GM21367 (cell line): Measurements from ENCODE around the gene CPSF3.

ENCODE experiments used
- ATAC-seq: cut with Tn5 transposase; IDR thresholded peaks from one replicate; pipeline ENCODE4 v1.9.1; 2021; ENCODE audit not compliant: unreplicated experiment

CPSF3 gene

GRCh38 chr2:9423100-9423921, at the start of gene CPSF3, which contains the start of gene ITGB1BP1:
Gene CPSF3, plus strand, starts transcription at chr2:9423654. Its CDS starts 120 bp downstream, at chr2:9423774.
Gene ITGB1BP1, minus strand, starts transcription at chr2:9423528. Its CDS starts 4,831 bp downstream, at chr2:9418697.
- ATAC-seq: peak; percentile 76

- no peak for ATAC-seq
Observed at GRCh38 chr2:9374071-9374730, 49.3 kb upstream of the CPSF3 start.

DNA sequence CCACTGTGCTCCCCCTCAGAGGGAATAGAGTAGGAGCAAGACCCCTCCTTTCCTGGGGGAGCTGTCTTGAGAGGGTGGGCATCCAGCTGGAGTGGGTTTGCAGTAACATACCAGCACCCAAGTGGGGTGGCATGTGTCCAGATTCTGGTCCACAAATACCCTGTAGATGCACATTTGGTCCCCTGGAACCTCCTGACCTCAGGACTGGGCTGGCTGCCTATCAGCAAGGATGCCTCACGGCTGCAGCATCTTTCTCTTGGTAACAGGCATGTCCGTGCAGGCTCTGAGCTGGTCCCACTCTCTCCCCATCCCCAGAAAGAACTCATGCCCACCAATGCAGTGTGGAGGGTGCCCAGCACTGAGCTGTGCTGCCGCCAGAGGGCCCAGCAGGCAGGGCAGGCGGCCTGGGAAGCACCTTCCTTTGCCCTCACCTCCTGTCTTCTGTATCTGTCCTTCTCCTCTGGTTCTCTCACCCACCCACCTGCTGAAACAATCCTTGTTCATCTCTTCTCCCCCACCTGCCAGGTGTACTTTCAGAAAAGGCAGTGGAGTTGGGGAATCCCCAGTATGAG, 47.5 kb upstream of the CPSF3 start:
- ATAC-seq: no peak

GRCh38 chr2:9377461-9378097, 45.9 kb upstream of the CPSF3 start:
- no peak for ATAC-seq

DNA sequence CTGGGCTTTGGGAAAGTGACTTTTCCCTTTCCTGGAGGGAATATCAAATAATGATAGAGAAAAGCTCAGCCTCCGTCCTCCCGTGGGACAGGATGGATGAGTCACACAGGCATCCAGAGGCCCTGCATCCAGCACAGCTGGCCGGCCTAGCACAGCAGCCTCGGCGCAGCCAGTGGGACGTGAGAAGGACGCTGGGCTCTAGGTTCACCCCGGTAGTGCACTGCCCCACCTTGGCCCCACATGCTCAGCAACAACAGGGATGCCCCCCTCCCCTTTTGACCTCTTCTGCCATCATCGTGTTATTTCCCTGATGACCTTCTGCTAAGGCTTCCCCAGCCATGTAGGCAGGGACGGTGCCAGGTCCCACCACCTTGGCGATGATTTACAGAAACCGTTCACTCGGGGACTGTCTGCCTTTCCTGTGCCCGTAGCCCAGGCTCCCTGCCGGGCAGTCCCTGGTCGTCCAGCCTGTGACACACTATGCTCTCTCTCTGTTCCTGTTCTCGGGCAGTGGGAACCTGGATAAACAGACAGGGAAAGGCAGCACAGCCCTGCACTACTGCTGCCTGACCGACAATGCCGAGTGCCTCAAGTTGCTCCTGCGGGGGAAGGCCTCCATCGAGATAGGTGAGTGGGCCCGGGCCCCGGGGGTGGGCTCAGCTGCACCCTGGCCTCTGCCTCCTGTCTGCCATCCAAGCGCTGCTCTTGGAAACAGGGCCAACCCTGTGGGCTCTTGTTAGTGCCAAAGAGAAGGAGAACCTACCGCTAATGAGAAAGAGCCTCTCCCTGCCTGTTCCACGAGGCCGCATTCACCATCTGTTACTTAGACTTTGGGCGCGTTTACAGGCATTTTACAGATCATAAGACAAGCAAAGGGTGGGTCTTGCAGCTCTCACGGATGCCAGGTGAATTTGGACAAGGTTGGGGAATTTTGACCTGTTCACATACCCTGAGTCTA, 44.7 kb upstream of the CPSF3 start:
- no peak for ATAC-seq

GRCh38 chr2:9379391-9379755, 44.1 kb upstream of the CPSF3 start:
- no peak for ATAC-seq

DNA sequence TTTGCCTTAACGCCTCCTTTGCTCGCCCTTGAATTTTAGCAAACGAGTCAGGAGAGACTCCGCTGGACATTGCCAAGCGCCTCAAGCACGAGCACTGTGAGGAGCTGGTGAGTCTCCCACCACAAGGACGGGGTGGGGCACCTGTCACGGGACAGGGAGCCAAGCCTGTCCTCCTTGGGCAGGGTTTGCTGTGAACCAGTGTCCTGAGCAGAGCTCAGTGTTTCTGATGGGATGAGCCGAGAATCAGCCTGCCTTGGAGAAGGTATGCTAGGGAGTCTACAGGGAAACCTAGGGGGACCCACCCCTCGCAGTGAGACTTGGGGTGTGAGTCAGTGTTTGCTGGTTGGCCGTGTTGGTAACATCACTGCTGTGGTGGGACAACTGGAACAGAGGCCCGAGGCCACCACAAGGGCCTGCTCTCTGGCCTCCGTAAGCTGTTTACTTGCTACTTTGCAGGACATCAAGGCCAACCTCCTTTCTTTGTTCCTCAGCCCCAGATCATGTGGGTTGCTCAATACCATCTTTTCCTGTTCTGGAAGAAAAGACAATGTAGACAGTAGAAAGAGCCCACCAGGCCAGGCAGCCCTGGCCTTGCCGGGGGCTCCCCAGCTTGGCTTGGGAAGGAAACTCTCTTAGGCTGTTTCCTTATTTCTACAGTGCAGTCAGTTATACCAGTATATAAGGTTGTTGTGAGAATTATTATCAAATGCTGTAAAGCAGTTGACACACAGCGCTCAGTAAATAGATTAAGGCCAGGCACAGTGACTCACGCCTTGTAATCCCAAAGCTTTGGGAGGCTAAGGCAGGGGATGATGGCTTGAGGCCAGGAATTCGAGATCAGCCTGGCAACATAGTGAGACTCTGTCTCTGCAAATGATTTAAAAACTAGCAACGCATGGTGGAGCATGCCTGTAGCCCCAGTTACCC, 42.5 kb upstream of the CPSF3 start:
- no peak for ATAC-seq

DNA sequence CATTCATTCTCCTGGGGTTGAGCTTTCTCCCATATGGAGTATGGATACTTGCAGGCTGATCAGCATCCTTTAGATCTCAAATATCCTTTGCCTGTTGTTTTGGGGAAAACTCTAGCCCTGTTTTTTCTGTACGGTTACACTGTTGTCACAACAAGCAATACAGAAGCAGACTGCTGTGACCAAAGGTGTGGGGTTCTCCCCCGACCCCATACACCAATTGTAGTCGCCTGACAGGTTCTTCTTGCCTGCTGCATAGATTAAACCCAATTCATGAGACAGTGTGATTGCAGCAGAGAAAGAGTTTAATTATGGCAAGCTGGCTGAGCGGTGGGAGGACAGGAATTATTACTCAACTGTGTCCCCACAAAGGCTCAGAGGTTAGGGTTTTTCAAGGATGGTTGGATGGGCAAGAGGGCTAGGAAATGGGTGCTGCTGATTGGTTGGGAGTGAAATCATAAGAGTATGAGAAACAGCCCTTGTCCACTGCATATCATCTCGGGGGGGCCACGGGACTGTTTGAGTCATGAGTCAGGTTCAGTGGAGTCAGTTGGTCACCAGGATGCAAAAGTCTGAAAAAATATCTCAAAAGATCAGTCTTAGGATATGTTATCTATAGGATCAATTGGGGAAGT, 40.7 kb upstream of the CPSF3 start:
- ATAC-seq: no peak

DNA sequence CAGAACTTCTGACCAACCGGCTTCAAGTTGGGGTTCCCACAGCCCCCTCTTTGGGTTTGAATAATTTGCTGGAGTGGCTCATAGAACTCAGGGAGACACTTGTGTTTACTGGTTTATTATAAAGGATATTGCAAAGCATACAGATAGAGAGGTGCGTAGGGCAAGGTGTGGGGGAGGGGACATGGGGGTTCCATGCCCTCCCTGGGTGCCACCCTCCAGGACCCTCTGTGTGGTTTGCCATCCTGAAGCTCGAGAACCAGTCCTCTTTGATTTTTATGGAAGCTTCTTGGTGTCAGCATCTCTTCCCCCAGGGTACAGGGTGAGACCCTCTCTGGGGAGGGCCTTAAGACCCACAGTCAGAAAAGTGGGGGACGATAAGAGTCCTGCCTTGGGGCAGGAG, 38.9 kb upstream of the CPSF3 start:
- no peak for ATAC-seq

DNA sequence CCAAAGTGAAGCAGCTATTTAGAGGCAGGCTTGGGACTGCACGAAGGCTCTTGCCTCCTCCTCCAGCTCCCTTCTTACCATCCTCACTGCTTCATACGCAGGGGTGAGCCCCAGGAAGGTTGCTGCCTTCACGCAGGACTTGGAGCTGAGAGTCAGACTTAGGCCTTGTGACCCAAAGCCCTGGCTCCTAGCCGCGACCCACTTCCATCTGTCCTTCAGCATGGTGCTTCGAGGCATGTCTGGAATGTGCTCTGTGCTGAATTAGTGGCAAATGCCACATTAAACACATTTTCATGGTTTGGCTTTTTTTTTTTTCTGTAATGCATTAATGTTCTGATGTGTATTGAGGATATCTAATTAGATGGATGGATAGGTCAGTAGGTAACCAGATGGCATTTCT, 37.6 kb upstream of the CPSF3 start:
- no peak for ATAC-seq

- no peak for ATAC-seq
Observed at GRCh38 chr2:9388199-9388681, 35.2 kb upstream of the CPSF3 start.

GRCh38 chr2:9388950-9389911, 34.2 kb upstream of the CPSF3 start:
- no peak for ATAC-seq

GRCh38 chr2:9390151-9390850, 33.2 kb upstream of the CPSF3 start:
- no peak for ATAC-seq

DNA sequence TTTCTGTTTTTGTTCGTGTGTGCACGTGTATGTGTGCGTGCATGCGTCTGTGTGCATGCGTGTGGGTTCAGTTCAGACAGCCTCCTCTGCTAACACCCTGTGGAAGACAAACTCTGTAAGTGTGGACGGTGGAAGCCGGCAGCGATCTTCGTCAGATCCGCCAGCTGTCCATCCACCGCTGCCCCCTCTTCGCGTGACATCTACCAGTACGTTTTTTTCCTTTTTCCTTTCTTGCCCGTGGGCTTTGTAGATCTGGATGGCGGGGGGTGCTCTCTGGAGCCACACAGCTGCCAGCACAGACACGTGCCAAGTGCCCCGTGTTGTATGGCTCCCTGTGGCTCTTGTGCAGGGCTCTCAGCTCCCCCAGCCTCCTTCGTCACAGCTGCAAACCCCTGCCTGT, 32.5 kb upstream of the CPSF3 start:
- no peak for ATAC-seq

GRCh38 chr2:9391961-9392720, 31.3 kb upstream of the CPSF3 start:
- ATAC-seq: no peak
